ENCODE measurements around the gene CEPT1.
A peak's percentile ranks its signal among the peaks of the same experiment; 100 is the strongest.

CEPT1 gene

DNA sequence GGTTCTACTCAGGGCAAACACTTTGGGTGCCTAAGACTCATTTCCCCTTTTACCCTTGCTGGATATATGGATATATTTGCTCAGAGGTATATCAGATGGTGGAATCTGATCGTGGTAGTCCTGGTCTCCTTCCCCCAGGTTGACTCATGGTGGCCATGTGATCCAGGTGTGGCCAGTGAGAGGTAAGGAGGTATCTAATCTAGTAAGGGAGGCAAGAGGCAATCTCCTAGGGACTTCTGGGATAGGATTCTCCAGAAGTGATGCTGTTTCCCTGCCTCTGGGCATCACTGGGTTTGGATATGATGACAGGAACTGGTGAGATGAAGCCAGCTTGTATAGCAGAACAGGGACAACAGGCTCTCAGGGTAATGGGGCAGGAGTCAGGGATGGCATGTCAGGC is 68.9 kb downstream of the CEPT1 start:
- Histone ChIP-seq H2AFZ (ENCODE audit: low read length) (no peak overlapping the region), H3K27me3 (ENCODE audit: insufficient read depth, low read length) (no peaks in the 10 kb centered on the region), H3K4me3 (ENCODE audit: low read depth, low read length, poor library complexity, severe bottlenecking) (no peak overlapping the region), H3K36me3 (ENCODE audit: insufficient read depth, low read length) (no peaks in the 10 kb centered on the region), H3F3A (ENCODE audit: insufficient read depth, low read length) (peaks cover 6% of the 10 kb centered on the region; the same call in 1 of the 2 replicates), H3K79me2 (ENCODE audit: insufficient read depth, low read length) (no peaks in the 10 kb centered on the region), H3K27ac (ENCODE audit: low read depth, low read length, poor library complexity, severe bottlenecking) (peak overlapping the region; percentile 62), H4K20me1 (ENCODE audit: insufficient read depth, low read length) (no peaks in the 10 kb centered on the region), H3K9me2 (ENCODE audit: low read depth, low read length) (no peaks in the 10 kb centered on the region), H3K9ac (ENCODE audit: low read length) (no peak overlapping the region), H3K4me2 (ENCODE audit: low read length) (no peak overlapping the region), H3K9me3 (ENCODE audit: low read length) (no peaks in the 10 kb centered on the region), H3K4me1 (ENCODE audit: insufficient read depth, low read length, severe bottlenecking) (peaks cover 50% of the 10 kb centered on the region)
- no peak for TF ChIP-seq EZH2 (IDR thresholded peaks at IDR 0.05; ENCODE audit: borderline replicate concordance, low read length)
- TF ChIP-seq, protein P1, sequence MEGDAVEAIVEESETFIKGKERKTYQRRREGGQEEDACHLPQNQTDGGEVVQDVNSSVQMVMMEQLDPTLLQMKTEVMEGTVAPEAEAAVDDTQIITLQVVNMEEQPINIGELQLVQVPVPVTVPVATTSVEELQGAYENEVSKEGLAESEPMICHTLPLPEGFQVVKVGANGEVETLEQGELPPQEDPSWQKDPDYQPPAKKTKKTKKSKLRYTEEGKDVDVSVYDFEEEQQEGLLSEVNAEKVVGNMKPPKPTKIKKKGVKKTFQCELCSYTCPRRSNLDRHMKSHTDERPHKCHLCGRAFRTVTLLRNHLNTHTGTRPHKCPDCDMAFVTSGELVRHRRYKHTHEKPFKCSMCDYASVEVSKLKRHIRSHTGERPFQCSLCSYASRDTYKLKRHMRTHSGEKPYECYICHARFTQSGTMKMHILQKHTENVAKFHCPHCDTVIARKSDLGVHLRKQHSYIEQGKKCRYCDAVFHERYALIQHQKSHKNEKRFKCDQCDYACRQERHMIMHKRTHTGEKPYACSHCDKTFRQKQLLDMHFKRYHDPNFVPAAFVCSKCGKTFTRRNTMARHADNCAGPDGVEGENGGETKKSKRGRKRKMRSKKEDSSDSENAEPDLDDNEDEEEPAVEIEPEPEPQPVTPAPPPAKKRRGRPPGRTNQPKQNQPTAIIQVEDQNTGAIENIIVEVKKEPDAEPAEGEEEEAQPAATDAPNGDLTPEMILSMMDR (IDR thresholded peaks at IDR 0.05; ENCODE audit: low read length): no peak

DNA sequence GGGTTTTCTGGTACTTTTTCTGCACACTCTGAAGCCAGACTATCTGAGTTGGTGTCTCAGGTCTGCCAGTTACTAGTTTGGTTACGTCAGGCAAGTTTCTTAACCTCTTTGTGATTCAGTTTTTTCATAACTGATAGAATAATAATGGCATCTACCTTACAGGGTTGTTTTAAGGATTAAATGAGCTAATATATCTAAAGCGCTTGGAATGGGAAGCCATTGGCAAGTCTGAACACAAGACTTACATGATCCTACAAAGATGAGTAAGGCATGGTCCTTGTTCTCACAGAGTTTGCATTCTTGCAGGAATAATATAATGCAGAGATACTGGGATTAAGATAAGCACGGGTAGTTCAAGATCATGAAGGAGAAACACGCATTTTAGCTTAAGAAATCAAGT is 69.6 kb downstream of the CEPT1 start:
- H3K4me1 ChIP-seq (ENCODE audit: insufficient read depth, low read length, severe bottlenecking): peaks cover 50% of the 10 kb centered on the region
- no peaks in the 10 kb centered on the region for H4K20me1 ChIP-seq (ENCODE audit: insufficient read depth, low read length)
- H3F3A ChIP-seq (ENCODE audit: insufficient read depth, low read length): peaks cover 5% of the 10 kb centered on the region; the same call in 1 of the 2 replicates
- no peaks in the 10 kb centered on the region for H3K27me3 ChIP-seq (ENCODE audit: insufficient read depth, low read length)
- no peaks in the 10 kb centered on the region for H3K36me3 ChIP-seq (ENCODE audit: insufficient read depth, low read length)
- no peak overlapping the region for H3K9ac ChIP-seq (ENCODE audit: low read length)
- H3K79me2 ChIP-seq (ENCODE audit: insufficient read depth, low read length): no peaks in the 10 kb centered on the region
- peak overlapping the region; percentile 62 for H3K27ac ChIP-seq (ENCODE audit: low read depth, low read length, poor library complexity, severe bottlenecking)
- no peak overlapping the region for H3K4me3 ChIP-seq (ENCODE audit: low read depth, low read length, poor library complexity, severe bottlenecking)
- H3K9me2 ChIP-seq (ENCODE audit: low read depth, low read length): no peaks in the 10 kb centered on the region
- H3K4me2 ChIP-seq (ENCODE audit: low read length): no peak overlapping the region
- TF ChIP-seq EZH2 (IDR thresholded peaks at IDR 0.05; ENCODE audit: borderline replicate concordance, low read length): no peak
- TF ChIP-seq, protein P1 (IDR thresholded peaks at IDR 0.05; ENCODE audit: low read length): no peak
- H3K9me3 ChIP-seq (ENCODE audit: low read length): no peaks in the 10 kb centered on the region
- no peak overlapping the region for H2AFZ ChIP-seq (ENCODE audit: low read length)

- no peaks in the 10 kb centered on the region for H3K9me3 ChIP-seq (ENCODE audit: low read length)
- H3F3A ChIP-seq (ENCODE audit: insufficient read depth, low read length): peaks cover 18% of the 10 kb centered on the region
- TF ChIP-seq, protein P1 (IDR thresholded peaks at IDR 0.05; ENCODE audit: low read length): no peak
- TF ChIP-seq EZH2 (IDR thresholded peaks at IDR 0.05; ENCODE audit: borderline replicate concordance, low read length): no peak
- H2AFZ ChIP-seq (ENCODE audit: low read length): no peak overlapping the region
- no peak overlapping the region for H3K4me3 ChIP-seq (ENCODE audit: low read depth, low read length, poor library complexity, severe bottlenecking)
- H3K27ac ChIP-seq (ENCODE audit: low read depth, low read length, poor library complexity, severe bottlenecking): peak overlapping the region; percentile 100
- no peaks in the 10 kb centered on the region for H3K27me3 ChIP-seq (ENCODE audit: insufficient read depth, low read length)
- H4K20me1 ChIP-seq (ENCODE audit: insufficient read depth, low read length): no peaks in the 10 kb centered on the region
- peak overlapping the region; percentile 87; the same call in 1 of the 2 replicates for H3K9ac ChIP-seq (ENCODE audit: low read length)
- H3K4me2 ChIP-seq (ENCODE audit: low read length): no peak overlapping the region
- no peaks in the 10 kb centered on the region for H3K79me2 ChIP-seq (ENCODE audit: insufficient read depth, low read length)
- peaks cover 57% of the 10 kb centered on the region for H3K4me1 ChIP-seq (ENCODE audit: insufficient read depth, low read length, severe bottlenecking)
- H3K36me3 ChIP-seq (ENCODE audit: insufficient read depth, low read length): no peaks in the 10 kb centered on the region
- no peaks in the 10 kb centered on the region for H3K9me2 ChIP-seq (ENCODE audit: low read depth, low read length)
Measured at GRCh38 chr1:111211921-111212320, 71.9 kb downstream of the CEPT1 start.
